Pancreas (tissue), 8 donors: ENCODE data around the gene ZNF280C. TPM values are rescaled to one million over a fixed set of nuclear protein-coding genes. Genes with fewer than 3 reads are reported as not detected.

Experiments
- polyA plus RNA-seq, 2 donors: library from polyadenylated mRNA; stranded (reverse); fragments of 200-250 nt; gene quantifications; one replicate each; pipeline ENCODE4 v1.2.3, GENCODE V29; 2013
- total RNA-seq, 6 donors: library from RNA; stranded (reverse); fragmentation: NEBNext Ultra II Directional in 4 of 6; extraction: Animal tissue kit (Norgen Biotek cat#: 25700) in 4 of 6; gene quantifications; one replicate each; pipeline versions ENCODE4 v1.2.1 to v1.2.4, GENCODE V29; 2021 to 2023
- donor health status: healthy with polysubstance abuse.
- donor health status: DM: no; HTN: no; CAD: no; lungs with moderate emphysema.
- donor health status: DM: no; HTN: no; CAD: no.
- donor health status: Bipolar disorder and iron deficiency.
- donor health status: DM: yes; HTN: yes; CAD: no.
- donor health status: DM: no; HTN: no; CAD: no.
- donor health status: DM: no; HTN: no; CAD: no.
- donor health status: DM: yes; HTN: yes; CAD: no.

Gene ZNF280C
- total and polyA plus RNA-seq, 8 donors, result 0.61 to 2.5 (median 1.4) TPM

Other genes starting within 250 kb of the ZNF280C start
- 1 to 10 TPM; 1.4 to 4.6 (median 2.0) TPM for gene ELF4, start 158.4 kb downstream of the ZNF280C start, total RNA-seq
- gene ELF4, start 158.4 kb downstream of the ZNF280C start, polyA plus RNA-seq, result 1 to 10 TPM; 1.1 to 2.0 TPM
- 10 to 100 TPM; 12.1 to 19.7 (median 15.3) TPM for gene AIFM1, start 103.1 kb downstream of the ZNF280C start, total RNA-seq
- gene AIFM1, start 103.1 kb downstream of the ZNF280C start, polyA plus RNA-seq, result 10 to 100 TPM; 12.5 to 19.6 TPM
- gene RAB33A, start 96.9 kb downstream of the ZNF280C start, total RNA-seq, result under 1 TPM in 1 of 6 donors, not detected in 5; 0.17 TPM
- gene RAB33A, start 96.9 kb downstream of the ZNF280C start, polyA plus RNA-seq, result under 1 TPM; 0.23 to 0.38 TPM
- gene SLC25A14, start 71.0 kb upstream of the ZNF280C start, total RNA-seq, result 10 to 100 TPM in 1 of 6 donors, 1 to 10 TPM in 5; 4.5 to 11.3 (median 6.6) TPM
- gene SLC25A14, start 71.0 kb upstream of the ZNF280C start, polyA plus RNA-seq, result 10 to 100 TPM; 15.1 to 37.1 TPM
- gene GPR119, start 116.8 kb upstream of the ZNF280C start, total RNA-seq, result 1 to 10 TPM in 3 of 6 donors, under 1 TPM in 3; 0.19 to 3.3 (median 0.98) TPM
- gene GPR119, start 116.8 kb upstream of the ZNF280C start, polyA plus RNA-seq, result 1 to 10 TPM in 1 of 2 donors, not detected in 1; 7.6 TPM
- gene RBMX2, start 133.1 kb upstream of the ZNF280C start, total RNA-seq, result 10 to 100 TPM in 2 of 6 donors, 1 to 10 TPM in 4; 6.2 to 10.5 (median 8.8) TPM
- gene RBMX2, start 133.1 kb upstream of the ZNF280C start, polyA plus RNA-seq, result 10 to 100 TPM; 13.6 to 28.2 TPM